ENCODE results near the gene GBGT1. TPM values are rescaled to one million over a fixed set of nuclear protein-coding genes. Genes with fewer than 3 reads are reported as not detected.

GBGT1 gene
- 0.95 to 2.4 TPM (median 2.1 TPM) in 5 replicates for total RNA-seq (2022; extraction: Qiagen RNA extraction)

GRCh38 chr9:133163504-133164172, at the start of gene GBGT1:
Gene GBGT1, minus strand, starts transcription at chr9:133163914. Its CDS starts 1,502 bp downstream, at chr9:133162412.

GRCh38 chr9:133208880-133209300, 45.2 kb upstream of the GBGT1 start, which contains the start of gene OBP2B:
Gene OBP2B, minus strand, starts transcription at chr9:133209250. Its CDS starts 51 bp downstream, at chr9:133209199.

GRCh38 chr9:133121198-133121914, 42.4 kb downstream of the GBGT1 start, which contains the start of gene RALGDS:
Gene RALGDS, minus strand, starts transcription at chr9:133121240. Its CDS starts 86 bp downstream, at chr9:133121154.

Other genes starting within 250 kb of the GBGT1 start
- 14.7 to 17.3 TPM (median 17.1 TPM) in 5 replicates for gene TSC1, start 219.3 kb downstream of the GBGT1 start, total RNA-seq (2022; extraction: Qiagen RNA extraction)
- 0.05 to 0.17 TPM (median 0.06 TPM) in 5 replicates for gene GFI1B, start 185.2 kb downstream of the GBGT1 start, total RNA-seq (2022; extraction: Qiagen RNA extraction)
- 56.0 to 67.2 TPM (median 64.5 TPM) in 5 replicates for gene GTF3C5, start 132.9 kb downstream of the GBGT1 start, total RNA-seq (2022; extraction: Qiagen RNA extraction)
- gene CEL, start 101.9 kb downstream of the GBGT1 start, total RNA-seq (2022; extraction: Qiagen RNA extraction) = 0.30 to 0.85 TPM (median 0.69 TPM) in 5 replicates
- gene RALGDS, start 42.7 kb downstream of the GBGT1 start, total RNA-seq (2022; extraction: Qiagen RNA extraction) = 19.5 to 31.4 TPM (median 27.6 TPM) in 5 replicates
- gene OBP2B, start 45.3 kb upstream of the GBGT1 start, total RNA-seq (2022; extraction: Qiagen RNA extraction) = not detected in 5 replicates
- gene ABO, start 111.3 kb upstream of the GBGT1 start, total RNA-seq (2022; extraction: Qiagen RNA extraction) = not detected in 5 replicates
- gene SURF6, start 172.3 kb upstream of the GBGT1 start, total RNA-seq (2022; extraction: Qiagen RNA extraction) = 19.8 to 27.8 TPM (median 23.8 TPM) in 5 replicates
- gene MED22, start 184.2 kb upstream of the GBGT1 start, total RNA-seq (2022; extraction: Qiagen RNA extraction) = 19.2 to 29.6 TPM (median 29.4 TPM) in 5 replicates
- 3,041 to 3,423 TPM (median 3,202 TPM) in 5 replicates for gene RPL7A, start 184.3 kb upstream of the GBGT1 start, total RNA-seq (2022; extraction: Qiagen RNA extraction)
- 36.0 to 40.4 TPM (median 37.1 TPM) in 5 replicates for gene SURF1, start 192.6 kb upstream of the GBGT1 start, total RNA-seq (2022; extraction: Qiagen RNA extraction)
- gene SURF2, start 192.6 kb upstream of the GBGT1 start, total RNA-seq (2022; extraction: Qiagen RNA extraction) = 40.8 to 52.9 TPM (median 47.3 TPM) in 5 replicates
- 168 to 224 TPM (median 215 TPM) in 5 replicates for gene SURF4, start 212.1 kb upstream of the GBGT1 start, total RNA-seq (2022; extraction: Qiagen RNA extraction)
- gene STKLD1, start 212.5 kb upstream of the GBGT1 start, total RNA-seq (2022; extraction: Qiagen RNA extraction) = 0.44 to 1.2 TPM (median 0.73 TPM) in 5 replicates